HG03354 (cell line): Measurements from ENCODE around the gene ANKRD2.
"Not testable (repeated sequence)": the region's sequence is repeated elsewhere in the genome, so short reads cannot be mapped to it uniquely, and the experiment has no call there.

Source experiments
- ATAC-seq: cut with Tn5 transposase; IDR thresholded peaks from one replicate; pipeline ENCODE4 v1.9.1; 2021; ENCODE audit warnings: mild to moderate bottlenecking; ENCODE audit not compliant: unreplicated experiment, poor library complexity, severe bottlenecking

Gene ANKRD2, protein sequence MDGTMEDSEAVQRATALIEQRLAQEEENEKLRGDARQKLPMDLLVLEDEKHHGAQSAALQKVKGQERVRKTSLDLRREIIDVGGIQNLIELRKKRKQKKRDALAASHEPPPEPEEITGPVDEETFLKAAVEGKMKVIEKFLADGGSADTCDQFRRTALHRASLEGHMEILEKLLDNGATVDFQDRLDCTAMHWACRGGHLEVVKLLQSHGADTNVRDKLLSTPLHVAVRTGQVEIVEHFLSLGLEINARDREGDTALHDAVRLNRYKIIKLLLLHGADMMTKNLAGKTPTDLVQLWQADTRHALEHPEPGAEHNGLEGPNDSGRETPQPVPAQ

DNA sequence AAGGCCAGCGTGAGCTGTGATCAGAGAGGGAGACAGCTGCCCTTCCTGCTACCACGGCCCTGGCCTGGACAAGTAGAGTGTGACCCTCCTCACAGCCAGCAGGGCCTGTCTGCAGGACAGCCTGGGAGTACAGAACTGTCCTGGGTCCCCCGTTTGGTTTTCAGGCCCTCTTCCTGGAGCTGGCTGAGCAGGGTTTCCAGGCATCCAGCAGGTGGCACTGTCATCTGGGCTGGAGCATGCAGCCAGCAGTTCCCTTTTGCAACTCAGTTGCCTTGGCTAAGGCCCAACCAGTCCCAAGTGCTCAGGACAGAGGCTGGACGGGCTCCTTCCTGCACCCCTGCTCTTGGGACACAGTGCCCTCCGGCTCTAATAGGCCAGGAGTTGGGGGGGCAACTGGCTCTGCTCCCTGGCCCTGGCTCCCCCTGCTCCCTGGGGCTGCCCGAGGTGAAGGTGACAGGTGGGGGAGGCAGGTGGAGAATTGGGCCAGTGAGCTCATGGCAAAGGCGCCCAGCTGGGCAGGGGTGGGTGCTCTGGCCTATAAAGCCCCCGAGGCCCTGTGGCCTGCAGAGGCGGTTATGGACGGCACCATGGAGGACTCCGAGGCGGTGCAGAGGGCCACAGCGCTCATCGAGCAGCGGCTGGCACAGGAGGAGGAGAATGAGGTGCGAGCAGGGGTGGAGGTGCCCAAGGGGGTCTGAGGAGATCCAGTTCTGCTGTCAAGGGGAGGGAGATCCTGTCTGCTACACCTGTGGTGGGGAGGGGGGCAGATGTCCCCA is at the start of gene ANKRD2:
Gene ANKRD2 (plus strand): TSS at position 566 of the 776 bp plus-strand sequence. CDS start 10 bp downstream, at position 576.
- peak; percentile 57 for ATAC-seq

DNA sequence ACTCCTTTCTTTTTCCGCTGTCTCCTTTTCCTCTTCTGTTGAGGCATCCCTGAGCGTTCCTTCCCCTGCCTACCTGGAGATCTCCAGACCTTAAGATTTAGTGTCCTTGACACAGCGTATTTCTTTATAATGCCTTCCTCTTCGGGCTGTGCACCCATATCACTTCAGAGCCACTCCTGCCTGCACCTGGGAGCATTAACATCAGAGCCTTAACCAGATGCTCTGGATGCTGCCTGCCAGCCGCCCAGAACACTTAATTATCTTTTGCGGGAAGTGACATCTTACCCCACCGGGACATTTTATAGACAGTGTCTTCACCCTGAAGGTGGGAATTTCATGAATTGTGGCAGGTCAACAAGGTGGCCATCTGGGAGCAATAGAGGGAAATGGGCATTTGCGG is 49.6 kb upstream of the ANKRD2 start:
- ATAC-seq: no peak

DNA sequence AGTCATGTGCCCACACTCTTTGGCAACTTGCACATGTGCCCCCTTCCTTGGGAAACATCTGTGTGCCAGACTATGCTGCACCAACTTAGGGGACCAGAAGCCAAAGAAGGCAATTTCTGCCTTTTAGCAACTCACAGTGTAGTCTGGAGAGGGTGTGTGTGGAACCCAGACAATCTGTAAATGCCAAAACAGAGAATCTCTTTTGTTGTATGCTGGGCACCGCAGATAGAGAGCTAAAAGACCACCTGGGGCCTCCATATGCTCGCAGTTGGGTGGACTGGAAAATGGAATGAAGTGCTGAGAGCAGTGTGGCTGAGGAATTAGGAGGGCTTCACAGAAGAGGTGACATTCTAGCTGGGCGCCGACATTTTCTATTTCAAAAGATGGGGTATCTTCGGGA is 47.5 kb upstream of the ANKRD2 start:
- ATAC-seq: no peak

DNA sequence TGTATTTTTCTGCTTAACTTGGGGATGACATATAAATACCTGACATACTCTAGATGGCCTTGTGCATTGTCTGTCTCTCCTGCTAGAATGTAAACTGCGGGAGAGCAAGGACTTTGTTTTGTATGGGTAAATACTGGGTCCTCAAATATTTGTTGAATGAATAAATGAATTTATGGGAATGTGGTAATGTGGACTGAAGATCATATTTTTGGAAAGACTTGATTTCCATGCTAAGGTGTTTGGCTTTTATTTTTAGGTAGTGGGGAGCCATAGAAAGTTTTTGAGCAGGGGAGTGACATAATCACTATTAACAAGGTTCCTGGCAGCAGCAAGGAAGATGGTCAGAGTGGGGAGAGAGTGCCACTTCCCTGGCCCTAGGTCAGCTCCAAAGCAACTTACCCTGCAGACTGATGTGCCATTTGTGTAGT is 46.9 kb upstream of the ANKRD2 start:
- no peak for ATAC-seq

DNA sequence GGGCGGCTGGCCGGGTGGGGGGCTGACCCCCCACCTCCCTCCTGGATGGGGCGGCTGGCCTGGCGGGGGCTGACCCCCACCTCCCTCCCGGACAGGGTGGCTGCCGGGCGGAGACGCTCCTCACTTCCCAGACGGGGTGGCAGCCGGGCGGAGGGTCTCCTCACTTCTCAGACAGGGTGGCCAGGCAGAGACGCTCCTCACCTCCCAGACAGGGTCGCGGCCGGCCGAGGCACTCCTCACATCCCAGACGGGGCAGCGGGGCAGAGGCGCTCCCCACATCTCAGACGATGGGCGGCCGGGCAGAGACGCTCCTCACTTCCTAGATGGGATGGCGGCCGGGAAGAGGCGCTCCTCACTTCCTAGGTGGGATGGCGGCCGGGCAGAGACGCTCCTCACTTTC is 43.7 kb upstream of the ANKRD2 start:
- ATAC-seq: not testable (repeated sequence)

DNA sequence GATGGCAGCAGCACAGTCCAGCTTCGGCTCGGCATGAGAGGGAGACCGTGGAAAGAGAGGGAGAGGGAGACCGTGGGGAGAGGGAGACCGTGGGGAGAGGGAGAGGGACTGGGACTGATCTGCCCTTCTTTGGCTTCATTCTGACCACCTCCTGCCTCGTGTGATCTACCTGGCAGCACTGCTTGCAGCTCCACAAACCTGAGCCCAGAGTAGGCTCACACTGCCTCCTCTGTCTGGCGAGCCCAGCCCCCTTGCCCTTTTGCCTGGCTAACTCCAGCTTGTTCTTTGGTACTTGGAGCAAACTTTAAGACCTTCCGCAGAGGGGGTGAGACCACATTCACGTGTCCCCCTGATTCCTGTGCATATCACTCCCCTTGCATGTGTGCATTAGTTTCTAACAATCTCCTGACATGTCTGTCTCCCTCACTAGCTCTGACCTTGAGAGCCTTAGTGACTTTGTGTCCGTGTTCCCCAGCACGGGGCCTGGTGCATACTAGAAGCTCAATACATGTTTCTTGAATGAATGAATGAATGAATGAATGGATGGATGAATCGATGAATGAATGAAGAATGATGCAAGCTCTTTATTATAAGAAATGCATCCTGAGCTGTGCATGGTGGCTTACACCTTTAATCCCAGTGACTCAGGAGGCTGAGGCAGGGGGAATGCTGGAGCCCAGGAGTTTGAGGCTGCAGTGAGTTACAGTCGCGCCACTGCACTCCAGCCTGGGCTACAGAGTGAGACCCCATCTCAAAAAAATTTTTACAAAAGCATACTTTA is 42.7 kb upstream of the ANKRD2 start:
- no peak for ATAC-seq

DNA sequence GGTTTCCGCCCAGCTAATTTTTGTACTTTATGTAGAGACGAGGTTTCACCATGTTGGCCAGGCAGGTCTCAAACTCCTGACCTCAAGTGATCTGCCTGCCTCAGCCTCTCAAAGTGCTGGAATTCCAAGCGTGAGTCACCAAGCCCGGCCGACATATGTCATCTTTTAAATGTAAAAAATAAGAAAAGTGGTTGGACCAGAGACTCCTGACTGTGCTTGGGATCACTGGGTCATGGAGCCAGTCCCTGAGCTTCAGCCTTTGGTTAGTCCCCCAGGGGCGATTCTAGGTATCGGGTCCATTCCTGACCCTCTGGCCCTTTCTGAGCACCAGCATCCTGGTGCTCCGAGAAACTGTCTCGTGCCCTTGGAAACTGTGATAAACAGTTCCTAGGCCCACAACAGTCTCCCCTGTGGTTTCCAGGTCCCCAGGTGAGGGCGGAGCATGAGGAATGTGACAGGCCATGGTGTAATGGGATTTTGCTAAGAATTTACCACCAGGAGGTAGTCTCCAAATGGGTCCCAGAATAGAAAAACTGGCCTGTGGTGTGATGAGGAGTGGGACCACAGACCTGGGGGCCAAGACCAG is 41.1 kb upstream of the ANKRD2 start:
- no peak for ATAC-seq

DNA sequence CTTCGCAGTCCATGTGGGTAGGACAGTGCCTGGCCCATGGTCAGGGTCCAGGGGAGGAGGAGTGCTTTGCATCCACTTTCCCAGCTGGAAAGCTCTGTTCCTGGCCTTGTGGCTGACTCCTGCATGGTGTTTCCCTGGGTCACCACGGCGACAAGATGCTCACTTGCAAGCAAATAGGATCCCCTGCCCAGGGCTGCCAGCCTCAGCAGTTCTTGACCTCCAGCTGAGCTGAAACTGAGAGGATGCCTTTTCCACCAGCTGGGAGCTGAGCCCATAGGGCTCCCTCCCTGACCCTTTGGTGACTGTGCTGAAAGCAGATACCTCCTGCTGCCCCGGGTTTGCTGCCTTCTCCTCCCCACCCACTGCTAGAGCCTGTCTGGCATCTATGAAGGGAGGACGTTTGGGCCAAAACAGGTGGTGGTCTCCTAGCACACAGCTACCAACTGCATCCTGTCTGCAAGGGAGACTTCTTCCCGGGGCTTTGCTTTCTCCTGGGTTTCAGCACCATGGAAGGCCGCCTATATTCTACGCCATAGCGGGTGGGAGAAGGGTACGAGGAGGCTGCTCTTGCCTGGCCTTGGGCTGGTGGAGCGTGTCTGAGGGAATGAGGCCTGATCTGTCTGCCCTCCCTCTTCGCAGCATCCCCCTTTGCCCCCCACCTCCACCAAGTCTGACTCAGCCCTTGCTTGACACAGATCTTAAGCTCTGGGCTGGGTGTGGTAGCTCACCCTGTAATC is 39.5 kb upstream of the ANKRD2 start:
- no peak for ATAC-seq

DNA sequence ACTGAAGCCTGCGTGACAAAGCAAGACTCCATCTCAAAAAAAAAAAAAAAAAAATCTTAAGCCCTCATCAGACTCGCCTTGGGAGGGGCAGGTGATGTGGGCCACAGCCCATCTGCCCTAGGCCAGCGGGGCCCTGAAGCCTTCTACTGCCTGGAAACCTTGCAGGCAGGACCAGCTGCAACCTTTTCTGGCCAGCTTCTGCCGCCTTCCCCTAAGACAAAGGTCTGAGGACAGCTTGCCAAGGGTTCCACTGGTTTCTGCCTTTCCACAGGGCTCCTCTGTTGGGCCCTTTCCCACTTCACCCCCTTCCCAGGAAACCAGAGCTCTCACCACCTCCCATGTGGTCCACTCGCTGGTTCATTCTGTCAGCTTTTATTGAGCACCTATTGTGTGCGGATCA is 38.7 kb upstream of the ANKRD2 start:
- ATAC-seq: no peak

DNA sequence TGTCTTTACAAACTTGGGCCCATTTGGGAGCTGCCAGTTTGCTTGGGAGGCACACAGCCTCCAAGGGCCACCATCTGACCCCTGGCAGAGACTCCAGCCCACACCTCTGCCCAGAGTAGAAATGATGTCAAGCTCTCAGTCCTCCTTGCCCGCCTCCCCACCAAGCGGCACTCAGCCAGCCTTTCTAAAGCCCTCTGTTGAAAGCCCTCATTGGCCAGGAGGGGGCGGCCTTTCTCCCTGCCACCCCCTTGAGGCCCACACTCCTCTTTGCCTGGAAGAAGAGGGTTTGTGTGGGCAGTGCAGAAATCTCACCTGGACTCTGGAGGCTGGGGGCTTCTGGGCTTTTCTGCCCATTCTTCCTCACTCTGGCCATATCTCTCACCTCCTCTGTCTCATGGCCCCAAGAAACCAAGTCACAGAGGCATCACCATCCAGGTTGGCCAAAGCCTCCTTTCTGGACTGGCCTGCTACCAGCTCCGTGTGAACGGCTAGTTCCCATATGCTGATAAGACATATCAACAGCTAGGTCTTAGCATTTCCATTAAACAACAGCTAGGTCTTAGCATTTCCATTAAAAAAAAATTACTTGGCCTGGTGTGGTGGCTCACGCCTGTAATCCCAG is 37.7 kb upstream of the ANKRD2 start:
- ATAC-seq: no peak

DNA sequence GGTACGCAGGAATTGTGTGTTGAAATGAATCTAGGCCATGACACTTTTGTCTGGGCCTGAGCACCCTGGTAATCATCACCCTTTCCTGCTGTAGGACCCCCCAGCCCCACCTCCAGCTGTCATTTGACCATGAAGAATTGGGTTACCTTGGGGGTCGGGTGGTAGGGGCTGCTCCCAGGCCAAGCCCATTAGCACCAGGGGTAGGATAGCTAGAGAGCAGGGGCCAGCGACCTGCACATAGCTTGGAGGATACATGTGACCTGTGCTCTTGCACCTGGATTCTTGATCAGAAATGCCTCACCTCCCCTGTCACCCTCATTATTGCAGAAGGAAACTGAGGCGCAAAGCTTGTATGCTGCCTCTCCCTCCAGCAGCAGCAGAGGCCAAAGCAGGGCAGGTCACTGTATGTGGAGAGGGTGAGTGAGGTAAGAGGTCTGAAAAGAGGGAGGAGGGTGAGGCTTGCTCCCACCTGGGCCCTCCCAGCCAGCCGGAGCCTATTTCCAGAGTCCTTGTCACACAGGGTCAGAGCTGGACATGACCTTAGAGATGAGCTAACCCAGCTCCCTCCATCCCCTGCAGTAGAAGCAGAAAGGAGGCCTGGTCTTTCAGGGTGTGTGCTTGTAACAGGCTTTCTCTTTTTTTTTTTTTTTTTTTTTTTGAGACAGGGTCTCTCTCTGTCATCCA is 35.3 kb upstream of the ANKRD2 start:
- ATAC-seq: no peak

DNA sequence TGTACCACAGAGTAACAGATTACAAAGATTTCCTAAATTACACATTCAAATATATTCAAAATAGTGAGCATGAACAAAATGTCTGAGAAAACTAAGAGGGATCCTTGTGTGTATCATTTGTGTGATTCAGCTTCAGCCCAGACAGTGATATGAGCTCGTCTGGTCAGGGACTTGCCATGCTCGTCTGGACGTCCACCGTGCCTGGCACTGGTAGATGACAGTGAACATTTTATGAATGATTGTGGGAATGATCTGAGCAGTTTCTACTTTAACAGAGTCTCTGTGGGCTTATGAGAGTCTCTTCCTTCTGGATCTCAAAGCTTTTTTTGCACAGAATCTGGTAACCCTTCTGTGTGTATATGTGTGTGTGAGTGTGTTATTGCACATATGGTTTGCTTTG is 34.2 kb upstream of the ANKRD2 start:
- no peak for ATAC-seq

DNA sequence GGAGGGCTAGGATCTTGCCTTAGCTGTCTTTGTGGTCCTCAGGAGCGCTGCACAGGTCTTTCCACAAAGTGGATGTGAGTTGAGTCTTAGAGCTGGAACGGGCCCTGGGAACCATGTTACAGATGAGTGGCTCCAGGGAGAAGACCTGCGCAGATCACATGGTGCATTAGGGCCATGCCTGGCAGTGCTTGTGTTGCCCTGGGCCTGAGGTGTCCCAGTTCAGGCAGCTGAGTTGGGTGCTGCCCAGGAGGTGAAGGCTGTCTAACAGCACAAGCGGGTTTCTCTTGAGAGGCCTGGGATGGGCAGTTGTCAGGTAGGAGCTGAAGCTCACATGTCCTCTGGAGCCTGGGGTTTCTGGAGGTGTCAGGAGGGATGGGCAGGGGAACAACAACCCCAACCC is 33.7 kb upstream of the ANKRD2 start:
- no peak for ATAC-seq

DNA sequence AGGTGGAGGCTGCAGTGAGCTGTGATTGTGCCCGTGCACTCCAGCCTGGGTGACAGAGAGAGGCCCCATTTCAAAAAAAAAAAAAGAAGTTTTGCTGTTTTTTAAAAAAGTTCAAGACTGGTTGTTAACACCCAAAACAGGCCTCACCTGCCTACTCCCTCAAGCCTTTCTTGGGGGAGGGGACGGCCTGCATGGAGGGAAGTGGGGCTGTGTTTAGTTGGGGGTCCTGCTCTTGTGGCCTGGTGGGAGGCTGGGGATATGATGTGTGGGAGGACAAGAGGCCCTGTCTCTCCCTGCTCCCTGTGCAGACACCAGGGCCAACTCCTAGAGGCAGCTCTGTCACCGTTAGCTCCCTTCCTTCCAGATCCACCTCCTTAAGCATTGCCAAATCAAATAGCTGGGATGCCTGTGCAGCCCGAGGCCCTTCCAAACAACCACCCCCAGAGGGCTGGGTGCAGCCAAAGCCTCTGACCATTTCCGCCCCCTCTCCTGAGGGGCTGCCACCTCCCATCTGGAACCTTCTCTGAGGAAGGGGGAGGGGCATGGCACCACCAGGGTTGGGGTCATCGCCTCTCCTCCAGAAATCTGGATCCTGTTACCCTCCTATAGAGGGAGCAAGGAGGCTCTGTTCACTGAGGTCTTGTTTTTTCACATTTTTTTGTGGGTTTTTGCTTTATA is 32.9 kb upstream of the ANKRD2 start:
- ATAC-seq: no peak

DNA sequence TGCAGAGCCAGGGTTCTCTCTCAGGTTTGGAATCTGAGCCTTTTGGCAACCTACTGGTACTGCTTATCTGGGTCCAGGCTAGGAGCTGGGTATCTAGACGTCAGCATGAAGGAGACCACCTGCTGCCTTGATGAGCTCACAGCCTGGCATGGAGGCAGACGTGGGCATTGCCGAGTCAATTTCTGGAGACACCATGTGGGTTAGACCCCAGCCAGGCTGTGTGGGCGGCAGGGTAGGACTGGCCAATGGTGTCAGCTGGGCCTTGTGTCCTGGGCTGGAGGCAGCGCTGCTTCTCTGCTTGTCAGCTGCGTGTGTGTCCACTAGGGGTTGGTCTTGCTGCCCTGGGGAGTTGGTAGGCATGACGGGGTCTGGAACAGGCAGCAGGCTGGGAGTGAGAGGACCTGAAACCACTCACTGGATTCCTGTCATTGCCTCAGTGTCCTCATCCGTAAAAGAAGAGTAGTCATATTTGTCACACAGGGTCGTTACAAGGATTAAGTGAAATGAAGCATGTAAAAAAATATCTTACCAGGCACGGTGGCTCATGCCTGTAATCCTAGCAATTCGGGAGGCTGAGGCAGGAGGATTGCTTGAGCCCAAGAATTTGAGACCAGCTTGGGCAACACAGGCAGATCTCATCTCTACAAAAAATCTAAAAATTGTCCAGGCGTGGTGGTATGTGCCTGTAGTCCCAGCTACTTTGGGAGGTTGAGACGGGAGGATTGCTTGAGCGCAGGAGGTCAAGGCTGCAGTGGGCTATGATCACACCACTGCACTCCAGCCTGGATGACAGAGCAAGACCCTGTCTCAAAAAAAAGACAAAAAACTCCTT is 31.7 kb upstream of the ANKRD2 start:
- no peak for ATAC-seq

DNA sequence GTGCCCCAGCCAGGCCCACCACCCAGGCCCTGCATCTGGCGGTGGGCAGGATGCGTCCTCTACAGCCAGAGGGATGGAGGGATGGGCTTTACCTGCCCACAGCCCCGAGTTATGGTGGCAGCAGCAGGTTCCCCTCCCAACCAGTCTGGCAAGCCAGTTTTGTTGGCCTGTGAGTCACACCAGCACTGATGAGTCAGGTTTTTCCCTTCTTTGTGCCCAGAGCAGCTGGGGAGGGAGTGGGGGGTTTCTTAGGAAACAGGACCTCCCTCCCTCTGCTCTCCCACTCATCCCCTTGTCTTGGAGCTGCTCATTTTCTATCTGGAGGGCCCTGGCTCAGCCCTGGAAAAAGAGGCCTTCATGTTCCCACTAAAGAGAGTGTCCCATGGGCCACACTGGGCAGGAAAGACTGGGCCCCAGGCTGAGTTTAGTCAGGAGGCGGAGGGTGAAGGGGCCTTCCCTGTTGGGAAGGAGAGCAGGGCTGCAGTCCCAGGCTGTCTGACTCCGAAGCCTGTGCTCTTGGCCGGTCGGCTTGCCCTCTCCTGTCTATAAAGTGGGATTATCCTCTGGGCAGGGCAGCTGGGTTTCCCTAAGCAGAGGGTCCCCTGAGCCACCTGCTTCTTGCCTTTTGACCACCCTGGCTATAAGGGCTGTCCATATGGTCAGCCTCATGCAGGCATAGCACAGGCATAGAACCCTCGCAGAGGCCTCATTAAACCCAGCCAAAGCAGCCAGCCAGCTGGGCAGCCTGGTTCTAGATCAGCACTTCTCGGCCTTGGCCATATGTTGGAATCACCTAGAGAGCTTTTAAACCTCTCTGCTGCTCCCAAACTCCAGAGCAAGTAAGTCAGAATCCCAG is 30.2 kb upstream of the ANKRD2 start:
- no peak for ATAC-seq
